Epithelial cell of prostate (primary cell): Measurements from ENCODE around the gene LPIN1.
"Not testable (repeated sequence)": the region's sequence is repeated elsewhere in the genome, so short reads cannot be mapped to it uniquely, and the experiment has no call there.

Source experiments
- DNase-seq: peaks from one replicate; pipeline ENCODE4 v3.0.0-alpha.2; 2011; ENCODE audit warnings: low read depth, low spot score
- H3K27ac ChIP-seq: fragments of 450-650 bp; 2 replicates; pipeline ENCODE4 v1.5.1; 2017; ENCODE audit warnings: mild to moderate bottlenecking

The LPIN1 gene

DNA sequence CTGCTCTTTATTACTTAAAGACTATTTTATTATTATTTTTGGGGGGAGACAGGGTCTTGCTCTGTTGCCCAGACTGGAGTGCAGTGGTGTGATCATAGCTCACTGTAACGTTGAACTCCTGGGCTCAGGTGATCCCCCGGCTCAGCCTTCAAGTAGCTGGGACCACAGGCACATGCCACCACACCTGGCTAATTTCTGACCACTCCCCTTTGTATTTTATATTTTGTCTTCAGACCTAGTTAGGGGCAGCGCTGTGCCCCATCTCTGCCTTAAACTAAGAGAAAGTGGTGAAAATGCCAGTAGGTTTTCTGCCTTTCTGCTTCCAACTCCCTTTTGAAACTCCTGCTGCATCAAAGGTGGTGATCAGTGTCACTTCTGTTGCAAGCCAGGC is 82.5 kb downstream of the LPIN1 start:
- DNase-seq: no peak
- H3K27ac ChIP-seq: peak overlapping the region; percentile 76

DNA sequence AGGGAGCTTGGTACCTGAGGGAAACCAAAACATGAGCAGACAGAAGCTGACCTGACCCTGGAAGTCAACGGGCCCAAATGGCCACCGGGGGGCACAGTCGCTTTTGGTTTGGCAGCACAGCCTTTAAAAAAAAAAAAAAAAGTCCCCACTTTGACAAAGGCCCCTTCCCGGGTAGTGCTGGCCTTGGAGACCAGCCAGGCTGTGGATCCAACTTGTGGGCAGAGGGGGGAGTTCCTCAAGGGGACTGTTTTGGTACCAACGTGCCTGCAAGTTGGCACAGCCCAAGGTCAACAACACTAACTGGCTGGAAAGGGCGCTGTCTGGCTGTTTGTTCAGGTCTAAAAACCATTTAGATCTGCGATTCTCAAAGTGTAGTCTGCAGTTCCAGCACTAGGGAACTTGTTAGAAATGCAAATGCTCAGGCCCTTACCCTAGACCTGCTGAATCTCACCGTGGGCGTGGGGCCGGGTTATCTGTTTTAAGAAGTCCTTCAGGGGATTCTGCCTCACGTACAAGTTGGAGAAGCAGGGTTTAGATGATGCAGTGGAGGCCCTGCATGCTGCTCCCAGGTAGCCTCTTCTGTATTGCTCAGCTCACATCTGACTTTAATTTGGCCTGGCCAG is 83.0 kb downstream of the LPIN1 start:
- peak overlapping the region; percentile 76 for H3K27ac ChIP-seq
- DNase-seq: no peak

DNA sequence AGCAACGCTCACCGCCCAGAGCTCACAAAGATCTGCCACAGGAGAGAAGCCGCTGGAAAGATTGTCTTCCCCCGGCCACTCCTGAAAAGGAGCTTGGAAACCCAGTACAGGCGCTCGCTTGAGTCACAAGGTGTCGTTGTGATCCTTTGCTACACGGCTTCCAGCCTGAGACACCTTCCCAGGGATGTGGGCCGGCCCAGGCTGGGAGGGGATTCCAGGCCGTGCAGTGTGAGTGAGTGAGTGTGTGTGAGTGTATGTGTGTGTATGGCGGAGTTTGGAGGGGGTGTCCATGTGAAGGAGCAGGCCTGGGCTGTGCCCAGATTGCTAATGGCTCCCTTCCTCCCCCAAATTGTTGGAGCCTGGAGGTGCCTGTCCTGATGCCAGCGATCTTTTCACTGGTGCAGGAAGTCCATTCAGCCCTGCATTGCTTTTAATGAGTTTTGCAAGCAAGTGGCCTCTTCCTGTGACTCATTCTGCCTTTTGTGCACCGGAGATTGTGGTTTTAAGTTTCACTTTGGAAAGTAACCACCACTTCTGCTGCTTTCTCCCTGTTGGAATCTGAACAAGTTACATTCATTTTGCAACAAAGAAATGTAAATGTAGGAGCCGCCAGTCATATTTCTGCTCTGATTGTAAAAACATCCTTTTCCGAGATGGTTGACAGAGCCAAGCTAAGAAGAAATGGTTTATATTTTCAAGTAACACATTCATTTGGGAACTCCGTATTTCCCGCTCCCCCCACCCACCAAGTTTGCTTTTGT is 83.7 kb downstream of the LPIN1 start:
- peak overlapping the region; percentile 76 for H3K27ac ChIP-seq
- DNase-seq: peak; percentile 89

DNA sequence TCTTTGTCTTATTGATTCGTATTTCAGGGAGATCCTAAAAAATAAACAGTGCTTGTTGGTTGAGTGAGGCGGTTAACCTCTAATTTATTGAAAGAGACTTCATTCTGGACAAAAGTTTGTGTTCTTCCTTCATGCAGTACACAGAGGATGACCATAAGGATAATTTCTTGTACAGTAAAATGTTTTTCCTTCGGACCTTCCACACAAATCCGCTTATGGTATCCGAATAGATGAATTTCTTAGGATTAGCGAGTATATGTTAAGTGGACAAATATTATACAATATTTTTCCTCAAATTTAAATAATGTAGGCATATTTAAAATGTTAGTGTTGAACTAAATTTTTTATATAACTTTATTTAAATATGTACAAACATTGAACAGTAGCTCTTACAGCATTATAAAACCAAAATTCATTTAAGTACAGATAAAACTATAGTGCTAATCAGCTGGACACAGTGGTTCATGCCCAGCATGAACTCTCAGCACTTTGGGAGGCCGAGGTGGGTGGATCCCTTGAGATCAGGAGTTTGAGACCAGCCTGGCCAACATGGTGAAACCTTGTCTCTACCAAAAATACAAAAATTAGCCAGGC is 84.4 kb downstream of the LPIN1 start:
- no peak for DNase-seq
- H3K27ac ChIP-seq: peak overlapping the region; percentile 76

DNA sequence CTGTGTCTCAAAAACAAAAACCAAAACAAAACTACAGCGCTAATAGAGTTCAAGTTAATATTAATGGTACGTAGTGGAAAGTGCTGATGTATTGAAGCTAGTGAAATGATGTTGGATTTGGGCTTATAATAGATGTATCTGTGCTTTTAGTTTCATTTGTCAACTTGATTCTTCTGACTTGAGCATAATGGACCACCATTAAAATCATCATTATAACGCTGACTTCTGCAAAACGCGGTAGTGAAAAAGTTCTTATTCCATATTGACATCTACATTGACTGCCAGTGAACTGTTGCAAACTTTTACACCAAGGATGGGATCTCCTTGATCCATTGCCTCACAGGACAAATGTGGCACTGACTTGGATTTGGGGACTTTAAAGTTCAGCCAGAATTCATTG is 85.0 kb downstream of the LPIN1 start:
- no peak for DNase-seq
- H3K27ac ChIP-seq: no peak overlapping the region

DNA sequence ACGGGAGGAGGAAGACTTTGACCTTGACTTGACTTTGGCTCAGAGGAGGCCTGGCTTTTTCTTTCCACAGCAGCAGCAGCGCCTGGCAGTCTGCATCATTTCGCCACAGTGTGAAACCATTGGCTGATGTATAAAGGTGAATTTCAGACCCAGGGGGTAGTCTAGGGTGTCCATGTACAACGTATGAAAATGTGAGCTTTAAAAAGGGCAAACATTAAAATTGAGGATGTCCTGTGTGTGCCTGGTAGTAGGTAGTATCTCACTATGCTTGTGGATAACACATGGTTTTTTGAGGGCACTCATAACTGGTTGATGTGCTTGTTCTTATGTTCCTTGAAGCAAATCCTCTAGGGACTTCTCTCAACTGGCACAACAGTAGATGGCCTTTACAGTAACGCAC is 86.1 kb downstream of the LPIN1 start:
- H3K27ac ChIP-seq: no peak overlapping the region
- DNase-seq: no peak

DNA sequence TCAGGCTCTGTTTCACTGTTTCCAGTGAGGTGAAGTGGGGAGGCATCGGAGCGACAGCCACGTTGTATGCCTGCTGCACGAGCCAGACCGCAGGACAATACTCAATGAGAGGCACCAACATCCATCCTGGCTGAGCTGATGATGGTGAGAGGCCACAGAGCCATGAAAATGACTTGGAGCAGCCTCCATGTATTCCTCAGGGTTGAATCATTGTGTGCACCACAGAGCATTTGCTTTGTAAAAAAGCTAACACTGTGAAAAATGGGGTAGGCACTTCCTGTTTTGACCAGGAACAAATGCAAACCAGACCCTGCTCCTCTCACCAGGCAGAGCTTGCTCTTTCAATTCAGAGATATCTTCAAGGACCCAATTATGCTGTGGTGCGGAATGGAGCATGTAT is 87.2 kb downstream of the LPIN1 start:
- DNase-seq: no peak
- H3K27ac ChIP-seq: no peak overlapping the region

DNA sequence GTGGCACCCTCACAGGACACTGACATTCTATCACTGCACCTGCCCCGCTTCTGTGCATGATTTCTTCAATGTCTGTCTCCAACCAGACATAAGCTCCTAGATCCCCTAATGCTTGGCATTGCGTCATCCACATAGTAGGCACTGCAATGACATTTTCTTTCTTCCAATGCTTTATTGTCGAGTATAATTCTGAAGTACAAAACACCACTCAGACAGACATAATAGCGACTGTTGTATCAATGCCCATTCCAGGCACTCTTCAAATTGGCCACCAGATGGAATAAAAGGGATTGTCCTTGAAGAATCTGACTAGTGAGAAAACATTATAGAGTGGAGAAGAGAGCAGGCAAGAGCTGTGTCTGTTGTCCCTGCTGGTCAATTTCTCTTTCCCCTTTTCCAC is 89.0 kb downstream of the LPIN1 start:
- DNase-seq: no peak
- H3K27ac ChIP-seq: no peak overlapping the region

DNA sequence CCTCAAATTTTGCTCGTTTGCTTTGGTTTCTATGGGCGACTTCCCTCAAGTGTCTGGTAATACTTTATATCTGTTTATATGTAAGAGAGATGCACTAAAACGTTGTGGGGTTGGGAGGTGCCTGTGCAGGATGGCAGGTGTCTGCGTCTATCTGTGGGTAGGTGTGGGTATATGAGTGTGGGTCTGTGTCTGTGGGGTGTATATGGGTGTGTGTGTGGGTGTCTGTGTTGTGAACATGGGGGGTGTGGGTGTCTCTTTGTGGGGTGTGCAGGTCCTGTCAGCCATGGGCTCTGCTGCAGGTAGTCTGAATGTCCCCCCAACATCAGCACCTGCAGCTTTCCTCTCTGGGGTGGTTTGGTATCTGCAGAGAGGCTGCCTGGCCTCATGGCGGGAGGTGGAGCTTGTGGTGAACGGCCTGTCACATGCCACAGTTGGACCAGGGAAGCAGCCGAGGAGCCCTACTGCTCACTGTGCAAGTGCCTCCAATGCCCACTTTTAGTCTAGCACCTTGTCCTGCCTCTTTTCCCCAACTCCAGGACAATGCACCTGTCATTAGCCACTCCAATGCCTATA is 90.3 kb downstream of the LPIN1 start:
- H3K27ac ChIP-seq: no peak overlapping the region
- DNase-seq: no peak

DNA sequence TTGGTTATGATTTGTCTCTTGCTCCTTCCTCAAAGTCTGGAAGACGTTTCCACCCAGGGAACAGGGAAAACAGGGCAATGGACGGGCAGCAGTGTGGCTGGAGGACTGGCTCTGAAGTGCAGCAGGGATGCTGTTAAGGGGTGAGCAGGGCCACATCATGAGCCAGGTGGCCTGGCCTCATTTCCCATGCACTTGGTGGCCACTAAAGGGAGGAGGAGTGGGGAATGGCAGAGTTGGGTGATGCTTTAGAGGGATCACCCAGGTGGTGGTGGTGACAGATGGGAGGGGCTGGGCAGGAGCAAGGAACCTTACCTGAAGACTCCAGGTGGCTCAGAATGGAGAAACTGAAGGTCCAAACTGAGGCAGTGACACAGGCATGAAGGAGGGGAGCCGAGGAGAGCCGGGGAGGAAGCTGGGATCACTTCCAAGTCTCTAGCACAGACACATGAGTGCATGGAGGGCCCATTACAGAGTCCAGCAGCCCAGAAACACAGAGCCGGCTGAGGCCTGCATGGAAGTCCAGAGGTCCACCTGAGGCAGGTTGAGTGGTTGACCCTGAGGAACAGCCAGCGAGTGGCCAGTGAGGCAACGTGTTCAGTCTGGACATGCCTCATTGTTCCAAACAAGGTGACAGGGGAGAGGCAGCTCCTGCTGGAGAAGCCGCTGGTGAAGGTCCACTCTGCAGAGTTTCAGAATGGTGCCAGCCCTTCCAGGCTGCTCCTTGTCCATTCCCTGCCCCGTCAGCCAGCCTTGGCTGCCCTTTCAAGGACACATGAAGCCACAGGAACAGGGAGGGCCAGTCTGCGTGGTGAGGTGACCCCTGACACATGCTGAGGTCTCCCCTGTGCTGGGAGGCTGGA is 91.7 kb downstream of the LPIN1 start:
- DNase-seq: no peak
- H3K27ac ChIP-seq: no peak overlapping the region

DNA sequence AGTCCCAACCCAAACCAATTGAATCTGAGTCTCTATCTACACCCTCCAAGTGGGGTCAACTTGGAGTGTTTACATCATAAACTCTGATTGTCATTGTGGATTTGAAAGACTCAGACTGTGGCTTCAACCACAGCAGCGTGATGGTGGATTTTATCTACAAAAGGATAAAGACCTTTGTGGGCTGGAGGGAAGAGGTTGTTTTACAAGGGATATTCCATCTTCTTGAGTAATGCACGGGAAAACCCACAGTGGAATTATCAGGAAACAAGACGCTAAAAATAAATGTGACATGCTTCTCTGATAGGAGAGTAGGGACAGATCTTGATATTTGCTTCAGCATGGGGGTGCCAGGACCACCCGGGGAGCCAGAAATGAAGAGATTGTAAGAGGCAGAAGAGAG is 93.5 kb downstream of the LPIN1 start:
- no peak for DNase-seq
- H3K27ac ChIP-seq: no peak overlapping the region

DNA sequence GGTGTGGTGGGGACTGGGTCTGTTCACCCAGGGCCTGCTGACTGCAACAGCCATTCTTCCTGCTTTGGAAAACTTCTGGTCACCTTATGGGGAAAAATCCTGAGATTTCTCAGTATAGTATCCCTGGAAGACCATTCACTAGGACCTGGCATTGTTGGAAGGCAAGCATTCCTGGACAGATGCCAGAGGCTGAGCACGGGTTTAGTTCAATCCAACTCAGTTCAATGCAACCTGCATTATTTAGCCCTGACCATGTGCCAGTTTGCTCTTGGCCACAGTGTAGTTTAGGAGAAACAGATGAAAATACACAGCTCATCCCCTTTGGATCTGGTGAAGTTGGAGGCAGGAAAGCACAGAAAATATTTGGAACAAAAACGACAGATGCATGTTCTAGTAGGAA is 95.9 kb downstream of the LPIN1 start:
- H3K27ac ChIP-seq: no peak overlapping the region
- DNase-seq: no peak

DNA sequence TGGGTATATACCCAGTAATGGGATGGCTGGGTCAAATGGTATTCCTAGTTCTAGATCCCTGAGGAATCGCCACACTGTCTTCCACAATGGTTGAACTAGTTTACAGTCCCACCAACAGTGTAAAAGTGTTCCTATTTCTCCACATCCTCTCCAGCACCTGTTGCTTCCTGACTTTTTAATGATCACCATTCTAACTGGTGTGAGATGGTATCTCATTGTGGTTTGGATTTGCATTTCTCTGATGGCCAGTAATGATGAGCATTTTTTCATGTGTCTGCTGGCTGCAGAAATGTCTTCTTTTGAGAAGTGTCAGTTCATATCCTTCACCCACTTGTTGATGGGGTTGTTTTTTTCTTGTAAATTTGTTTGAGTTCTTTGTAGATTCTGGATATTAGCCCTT is 98.4 kb downstream of the LPIN1 start:
- not testable (repeated sequence) for DNase-seq, H3K27ac ChIP-seq

DNA sequence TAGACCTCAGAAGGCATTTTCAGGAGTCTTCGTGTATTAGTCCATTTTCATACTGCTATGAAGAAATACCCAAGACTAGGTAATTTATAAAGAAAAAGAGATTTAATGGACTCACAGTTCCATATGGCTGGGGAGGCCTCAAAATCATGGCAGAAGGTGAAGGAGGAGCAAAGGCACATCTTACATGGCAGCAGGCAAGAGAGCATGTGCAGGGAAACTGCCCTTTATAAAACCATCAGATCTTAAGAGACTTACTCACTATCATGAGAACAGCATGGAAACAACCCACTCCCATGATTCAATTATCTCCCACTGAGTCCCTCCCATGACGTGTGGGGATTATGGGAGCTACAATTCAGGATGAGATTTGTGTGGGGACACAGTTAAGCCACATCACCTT is 101.5 kb downstream of the LPIN1 start:
- DNase-seq, H3K27ac ChIP-seq: not testable (repeated sequence)

DNA sequence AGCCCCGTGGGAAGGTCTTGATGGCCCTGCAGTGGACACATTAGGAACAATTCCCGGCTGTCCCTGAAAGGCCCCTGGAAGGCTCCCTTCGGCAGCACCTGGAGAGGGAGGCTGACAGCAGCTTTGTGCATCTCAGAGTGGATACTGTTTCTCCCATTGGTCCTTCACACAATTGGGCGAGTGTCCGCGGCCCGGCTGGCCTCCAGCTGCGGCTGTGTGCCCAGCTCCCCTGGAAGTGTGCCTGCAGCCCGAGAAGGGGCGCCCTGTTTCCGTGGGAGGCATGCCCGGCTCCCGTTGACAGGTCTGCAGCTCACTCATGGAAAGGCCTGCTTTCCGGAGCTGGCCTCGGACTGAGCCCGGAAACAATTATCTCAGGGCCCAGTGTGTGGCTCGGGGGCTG is 103.7 kb downstream of the LPIN1 start:
- H3K27ac ChIP-seq: no peak overlapping the region
- DNase-seq: no peak

DNA sequence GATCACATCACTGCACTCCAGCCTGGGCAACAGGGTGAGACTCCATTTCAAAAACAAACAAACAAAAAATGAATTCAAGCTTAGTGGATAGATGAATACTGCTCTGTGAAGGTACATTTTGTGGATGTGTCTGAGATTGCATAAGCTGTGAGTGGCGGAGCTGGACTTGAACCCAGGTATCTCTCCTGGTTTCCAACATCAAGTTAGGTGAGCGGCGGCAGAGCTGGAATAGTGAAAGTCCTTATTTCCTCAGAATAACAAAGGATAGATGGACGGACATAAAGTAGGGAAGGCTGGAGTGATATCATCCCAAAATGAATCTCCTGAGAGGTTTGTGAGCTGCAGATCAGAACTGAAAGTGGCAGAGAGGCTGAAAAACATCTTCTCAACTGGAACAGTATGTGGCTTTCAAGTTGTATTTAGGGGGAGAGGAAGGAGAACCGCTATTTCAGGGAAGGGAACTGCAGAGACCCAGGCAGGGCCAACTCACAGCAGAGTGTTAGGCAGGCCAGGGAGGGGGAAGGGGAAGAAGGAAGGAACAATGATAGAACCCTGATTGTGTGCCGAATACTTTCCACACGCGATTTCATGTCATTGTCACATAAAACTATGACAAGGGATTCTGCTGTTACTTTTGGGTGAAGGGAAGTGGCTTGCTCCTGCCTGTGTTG is 106.2 kb downstream of the LPIN1 start:
- peak overlapping the region; percentile 12 for H3K27ac ChIP-seq
- DNase-seq: no peak

DNA sequence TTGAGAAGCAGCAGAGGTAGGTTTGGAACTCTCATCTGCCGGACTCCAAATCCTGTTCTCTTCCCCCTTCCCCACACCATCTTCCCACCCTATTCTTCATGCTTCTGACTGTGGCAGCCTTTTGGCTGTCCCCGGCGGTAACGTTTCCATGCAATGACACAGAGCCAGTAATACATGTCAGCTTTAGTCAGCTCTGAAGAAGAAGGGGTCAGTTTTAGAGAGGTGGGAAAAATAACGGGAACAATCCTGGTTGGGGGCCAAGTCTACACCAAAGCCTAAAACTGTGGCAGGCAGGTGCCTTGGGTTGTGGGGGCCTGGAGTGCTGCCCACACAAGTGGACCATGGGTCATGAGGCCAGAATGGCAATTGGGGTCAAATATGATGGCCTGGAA is 106.8 kb downstream of the LPIN1 start:
- no peak for DNase-seq
- no peak overlapping the region for H3K27ac ChIP-seq

DNA sequence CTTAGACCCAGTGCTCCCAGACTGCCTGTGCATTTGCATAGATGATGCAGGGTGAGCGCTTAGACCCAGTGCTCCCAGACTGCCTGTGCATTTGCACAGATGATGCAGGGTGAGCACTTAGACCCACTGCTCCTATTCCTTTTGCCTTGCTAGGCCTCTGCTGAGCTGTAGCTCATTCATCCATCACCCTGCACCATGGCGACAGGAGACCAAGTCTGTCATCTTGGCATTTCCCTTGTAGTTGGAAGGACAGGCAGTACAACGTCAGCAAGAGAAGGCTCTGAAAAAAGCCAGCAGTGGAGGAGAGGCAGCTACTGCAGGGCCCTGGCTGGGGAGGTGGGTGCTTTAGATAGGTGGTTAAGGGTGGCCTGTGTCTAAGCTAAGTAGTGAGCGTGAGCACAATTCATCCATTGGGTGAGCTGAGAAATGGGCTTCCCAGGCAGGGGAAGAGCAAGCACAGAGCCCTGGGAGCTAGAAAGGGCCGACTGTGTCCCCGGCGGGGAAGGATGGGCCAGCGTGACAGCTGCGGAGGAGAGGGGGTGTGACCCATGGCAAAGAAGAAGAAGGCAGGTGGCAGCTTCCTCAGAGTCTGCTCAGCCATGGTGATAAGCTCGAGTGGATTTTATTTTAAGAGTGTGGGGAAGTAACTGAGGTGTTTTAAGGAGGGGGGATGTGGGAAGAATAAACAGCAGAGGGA is 108.8 kb downstream of the LPIN1 start:
- no peak overlapping the region for H3K27ac ChIP-seq
- DNase-seq: no peak

DNA sequence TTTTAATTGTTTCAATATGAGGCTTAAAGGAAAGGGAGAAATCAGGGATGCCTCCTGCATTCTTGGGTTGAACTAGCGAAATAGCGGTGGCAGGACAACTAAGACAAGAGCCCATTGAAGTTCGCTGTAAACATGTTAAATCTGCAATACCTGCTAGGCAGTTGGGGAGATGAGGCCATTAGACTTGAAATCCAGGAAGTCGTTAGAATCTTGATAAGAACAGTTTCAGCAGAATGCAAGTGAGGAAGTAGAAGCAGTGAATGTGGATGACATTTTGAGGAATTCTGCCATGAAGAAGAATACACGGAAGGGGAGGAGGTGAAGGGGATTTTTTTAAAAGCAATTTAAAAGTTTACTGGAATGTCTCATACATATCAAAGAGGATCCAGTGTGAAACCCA is 109.7 kb downstream of the LPIN1 start:
- H3K27ac ChIP-seq: no peak overlapping the region
- no peak for DNase-seq
